Endothelial cell of umbilical vein (primary cell): ENCODE data around the gene RPF1. TPM values are rescaled to one million over a fixed set of nuclear protein-coding genes. Genes with fewer than 3 reads are reported as not detected.

Source experiments
- BruUV-seq: library from RNA; stranded (reverse); fragments of 400-500 nt; replicated peaks from 2 replicates; lab custom pipeline; 2021; lab: Mats Ljungman, UMichigan
- CTCF ChIA-PET: fragments of 300-600, 350-600 bp; sonication (Branson Sonifier 250); formaldehyde crosslinking; loops from one replicate; lab custom pipeline; 2021; ENCODE audit warnings: antibody characterized with exemption, inconsistent platforms; lab: Charles Lee
- POLR2A ChIA-PET: fragments of 300-600, 350-600 bp; sonication (Branson Sonifier 250); formaldehyde crosslinking; loops from one replicate; lab custom pipeline; 2021; ENCODE audit warnings: antibody characterized with exemption, inconsistent platforms; lab: Charles Lee
- DNase-seq: peaks from one replicate; pipeline ENCODE4 v3.0.0-alpha.2; 2011; ENCODE audit warnings: low read depth, low spot score
- FAIRE-seq: peaks from 2 replicates; lab custom pipeline; 2011; peaks lifted over from hg19 to GRCh38; lab: Jason Lieb, UNC
- H2AFZ ChIP-seq: 2 replicates; pipeline ENCODE4 v1.6.0; 2012; ENCODE audit warnings: low read depth, low read length, control low read depth, inconsistent platforms
- H3K27ac ChIP-seq: 2 replicates; pipeline ENCODE4 v1.5.1; 2011; ENCODE audit warnings: low read depth, mild to moderate bottlenecking, control low read depth, low read length, moderate library complexity; ENCODE audit not compliant: insufficient read depth
- H3K27me3 ChIP-seq, 2 experiments: 2 replicates each; pipeline versions ENCODE4 v1.6.0 to v1.6.1; 2011; ENCODE audit warnings: low read length in 2 of 2, mixed read lengths in 1 of 2; ENCODE audit not compliant: control insufficient read depth in 2 of 2, insufficient read depth in 2 of 2
- H3K36me3 ChIP-seq, 2 experiments: 2 replicates in 1 of 2; 3 replicates in 1 of 2; pipeline ENCODE4 v1.5.1; 2011; ENCODE audit warnings: low read length in 2 of 2, mild to moderate bottlenecking in 1 of 2, moderate library complexity in 1 of 2; ENCODE audit not compliant: control insufficient read depth in 2 of 2, insufficient read depth in 2 of 2; ENCODE audit errors: extremely low read depth in 1 of 2
- H3K4me1 ChIP-seq: 3 replicates; pipeline ENCODE4 v1.5.1; 2011; ENCODE audit warnings: mild to moderate bottlenecking, low read length; ENCODE audit not compliant: control insufficient read depth, insufficient read depth; ENCODE audit errors: extremely low read depth
- H3K4me2 ChIP-seq: 2 replicates; pipeline ENCODE4 v1.6.1; 2011; ENCODE audit warnings: low read length, control low read depth, mixed read lengths; ENCODE audit not compliant: insufficient read depth
- H3K4me3 ChIP-seq, 3 experiments: fragments of 200-600 bp in 1 of 3; sonication (generic), shearing (Covaris generic) in 1 of 3; replicated peaks in 1 of 3; 2 replicates each; pipeline ENCODE4 v1.5.1; 2011 to 2016; ENCODE audit warnings: control low read depth in 3 of 3, low read length in 3 of 3, mild to moderate bottlenecking in 2 of 3, inconsistent platforms in 1 of 3, low read depth in 1 of 3, moderate library complexity in 1 of 3; ENCODE audit not compliant: insufficient read depth in 1 of 3
- H3K79me2 ChIP-seq: 2 replicates; pipeline ENCODE4 v1.6.0; 2012; ENCODE audit warnings: low read length, inconsistent platforms; ENCODE audit not compliant: control insufficient read depth, insufficient read depth
- H3K9ac ChIP-seq: replicated peaks from 2 replicates; pipeline ENCODE3; 2011; ENCODE audit warnings: low read length, control low read depth; ENCODE audit not compliant: insufficient read depth; ENCODE audit errors: extremely low read depth
- H3K9me1 ChIP-seq: replicated peaks from 3 replicates; pipeline ENCODE4 v1.6.0; 2011; ENCODE audit warnings: mild to moderate bottlenecking, low read length; ENCODE audit not compliant: control insufficient read depth, insufficient read depth; ENCODE audit errors: extremely low read depth
- H3K9me3 ChIP-seq: replicated peaks from 2 replicates; pipeline ENCODE4 v1.5.1; 2012; ENCODE audit warnings: low read length, inconsistent platforms; ENCODE audit not compliant: control insufficient read depth, insufficient read depth
- H4K20me1 ChIP-seq: replicated peaks from 2 replicates; pipeline ENCODE3; 2011; ENCODE audit warnings: mild to moderate bottlenecking, low read length; ENCODE audit not compliant: control insufficient read depth, insufficient read depth; ENCODE audit errors: extremely low read depth
- CTCF ChIP-seq, 2 donors: IDR thresholded peaks; 1 replicate in 1 of 2; 2 replicates in 1 of 2; pipeline ENCODE4 v1.5.1; 2011; ENCODE audit warnings: low read length in 2 of 2, mild to moderate bottlenecking in 2 of 2, moderate library complexity in 2 of 2, control low read depth in 1 of 2, inconsistent platforms in 1 of 2, low read depth in 1 of 2; ENCODE audit not compliant: insufficient read depth in 1 of 2; ENCODE audit errors: extremely low read depth in 1 of 2
- EZH2 ChIP-seq: IDR thresholded peaks from 2 replicates; pipeline ENCODE4 v1.6.1; 2012; ENCODE audit warnings: borderline replicate concordance, low read depth, mild to moderate bottlenecking, moderate library complexity, low read length, inconsistent platforms; ENCODE audit not compliant: severe bottlenecking
- FOS ChIP-seq: IDR thresholded peaks from 2 replicates; pipeline ENCODE4 v1.6.1; 2011; ENCODE audit warnings: mild to moderate bottlenecking, low read length, moderate library complexity, borderline replicate concordance; ENCODE audit not compliant: insufficient read depth
- GATA2 ChIP-seq: IDR thresholded peaks from 2 replicates; pipeline ENCODE4 v1.7.0; 2011; ENCODE audit warnings: low read depth, mild to moderate bottlenecking, moderate library complexity, mixed read lengths, low read length; ENCODE audit not compliant: insufficient read length, insufficient read depth
- JUN ChIP-seq: IDR thresholded peaks from 2 replicates; pipeline ENCODE4 v1.6.1; 2011; ENCODE audit warnings: borderline replicate concordance, low read depth; ENCODE audit not compliant: insufficient read length, insufficient read depth
- MAX ChIP-seq: IDR thresholded peaks from 2 replicates; pipeline ENCODE4 v1.6.1; 2011; ENCODE audit not compliant: insufficient read depth, insufficient read length
- MYC ChIP-seq: IDR thresholded peaks from one replicate; pipeline ENCODE4 v1.6.1; 2011; ENCODE audit warnings: mild to moderate bottlenecking, low read depth, low read length
- POLR2A ChIP-seq: IDR thresholded peaks from 2 replicates; pipeline ENCODE4 v1.6.1; 2012; ENCODE audit warnings: low read depth, mild to moderate bottlenecking, control low read depth, low read length
- POLR2AphosphoS5 ChIP-seq: IDR thresholded peaks from 2 replicates; pipeline ENCODE4 v1.6.1; 2012; ENCODE audit warnings: low read depth, mild to moderate bottlenecking, control low read depth, low read length, moderate library complexity; ENCODE audit not compliant: insufficient read depth
- dilution Hi-C: fragments of 300-500 bp; cut with MboI; formaldehyde crosslinking; loops from one replicate; pipeline ENCODE4 v1.15.0; 2019; ENCODE audit warnings: low sequenced_read_pairs; ENCODE audit not compliant: extremely low pct_ligation_motif_present
- intact Hi-C: fragments of 100-400 bp; cut with micrococcal nuclease; formaldehyde crosslinking; loops from one replicate; pipeline ENCODE4 v1.10.0; 2022
- polyA plus RNA-seq, 4 experiments: library from polyadenylated mRNA; depleted of rRNA in 3 of 4; stranded (reverse) in 3 of 4; unstranded in 1 of 4; fragments of >200 nt; gene quantifications; 2 replicates each; pipeline versions ENCODE4 v1.2.1 to v1.2.3, GENCODE V29; 2011 to 2012; ENCODE audit warnings: missing spikeins in 1 of 4
- total RNA-seq: library from RNA; stranded (reverse); gene quantifications from 2 replicates; pipeline ENCODE4 v1.2.3, GENCODE V29; 2021

RPF1 gene
- total and polyA plus RNA-seq, 2 donors (not counting 3 experiments of a cell fraction or from before 2014, with no cell fraction given): 15.3 to 32.6 TPM

GRCh38 chr1:84450910-84451309, 28.2 kb upstream of the RPF1 start:
- Histone ChIP-seq H2AFZ (no peak overlapping the region), H3K4me1 (no peaks in the 10 kb centered on the region), H3K4me2 (no peak overlapping the region), H4K20me1 (no peaks in the 10 kb centered on the region), H3K79me2 (no peaks in the 10 kb centered on the region), H3K9me1 (no peaks in the 10 kb centered on the region), H3K9me3 (no peaks in the 10 kb centered on the region), H3K27me3 (peaks cover 9 to 14% of the 10 kb centered on the region in 2 experiments), H3K27ac (no peak overlapping the region), H3K36me3 (no peaks in the 10 kb centered on the region), H3K9ac (no peak overlapping the region), H3K4me3 (no peak overlapping the region)
- CTCF ChIA-PET: no interaction called here
- TF ChIP-seq FOS (no peak), CTCF (IDR thresholded peaks at IDR 0.05; ENCODE audit: extremely low read depth in 1 of 2, insufficient read depth in 1 of 2, low read depth in 1 of 2, low read length in 2 of 2) (no peak), GATA2 (no peak), JUN (no peak), MAX (no peak), MYC (no peak), EZH2 (no peak), POLR2AphosphoS5 (no peak), POLR2A (no peak)
- FAIRE-seq: no peak
- POLR2A ChIA-PET: no interaction called here
- intact Hi-C loops: no loop called here
- no peak for DNase-seq
- dilution Hi-C loops: no loop called here
- no TSS peak for BruUV-seq
